K562 (cell line): Measurements from ENCODE around the gene FSTL4. TPM values are rescaled to one million over a fixed set of nuclear protein-coding genes. Genes with fewer than 3 reads are reported as not detected.

Experiments
- ATAC-seq: fragments of 200-7000 bp; cut with Tn5 transposase; 3 replicates; pipeline ENCODE4 v1.9.1; 2020; ENCODE audit warnings: moderate library complexity
- BruUV-seq: library from RNA; stranded (reverse); fragments of 400-500 nt; replicated peaks from 2 replicates; lab custom pipeline; 2021; lab: Mats Ljungman, UMichigan
- CTCF ChIA-PET: fragments of 300-600 bp; formaldehyde crosslinking; extraction: SDS; loops from one replicate; lab custom pipeline; 2021; ENCODE audit warnings: low intra/inter-chr PET ratio; lab: Yijun Ruan, JAX
- POLR2A ChIA-PET: fragments of 300-600, 350-650 bp; sonication (Branson Sonifier 250); formaldehyde crosslinking; extraction: SDS; loops from one replicate; lab custom pipeline; 2021; ENCODE audit warnings: antibody characterized with exemption, inconsistent platforms; lab: Yijun Ruan, JAX
- DNase-seq, 4 experiments: peaks; one replicate each; pipeline versions ENCODE4 v3.0.0 to v3.0.0-alpha.2; 2011 to 2018; ENCODE audit warnings: low spot score in 3 of 4, mixed read lengths in 3 of 4; ENCODE audit errors: extremely low read depth in 1 of 4
- FAIRE-seq: peaks from 2 replicates; lab custom pipeline; 2011; peaks lifted over from hg19 to GRCh38; lab: Jason Lieb, UNC
- H2AFZ ChIP-seq: 2 replicates; pipeline ENCODE4 v1.6.0; 2011; ENCODE audit warnings: low read depth, low read length, control low read depth, inconsistent platforms
- H3K27ac ChIP-seq: fragments of 200-600 bp; 3 replicates; pipeline ENCODE4 v1.8.0; 2011; ENCODE audit warnings: low read depth, mild to moderate bottlenecking, control low read depth, inconsistent platforms, low read length, moderate library complexity, mixed read lengths; ENCODE audit errors: extremely low read depth
- H3K27me3 ChIP-seq, 2 experiments: fragments of 300-600 bp in 1 of 2; 2 replicates in 1 of 2; 3 replicates in 1 of 2; pipeline versions ENCODE4 v1.6.0 to v1.8.0; 2011; ENCODE audit warnings: inconsistent platforms in 2 of 2, low read length in 2 of 2, mild to moderate bottlenecking in 1 of 2, mixed read lengths in 1 of 2, moderate library complexity in 1 of 2; ENCODE audit not compliant: control insufficient read depth in 2 of 2, insufficient read depth in 2 of 2
- H3K36me3 ChIP-seq: fragments of 300-600 bp; 3 replicates; pipeline ENCODE4 v1.8.0; 2011; ENCODE audit warnings: mild to moderate bottlenecking, low read length, inconsistent platforms; ENCODE audit not compliant: control insufficient read depth, insufficient read depth
- H3K4me1 ChIP-seq, 2 experiments: fragments of 200-600 bp in 1 of 2; replicated peaks in 1 of 2; 2 replicates in 1 of 2; 3 replicates in 1 of 2; pipeline versions ENCODE4 v1.5.1 to v1.8.0; 2011; ENCODE audit warnings: inconsistent platforms in 2 of 2, low read length in 2 of 2, mild to moderate bottlenecking in 1 of 2, mixed read lengths in 1 of 2, moderate library complexity in 1 of 2; ENCODE audit not compliant: control insufficient read depth in 2 of 2, insufficient read depth in 2 of 2
- H3K4me2 ChIP-seq: 2 replicates; pipeline ENCODE4 v1.6.1; 2011; ENCODE audit warnings: low read length, control low read depth, inconsistent platforms, mixed read lengths; ENCODE audit not compliant: insufficient read depth
- H3K4me3 ChIP-seq: fragments of 200-600 bp; sonication (generic), shearing (Covaris generic); 2 replicates; pipeline ENCODE4 v1.5.1; 2016; ENCODE audit warnings: control low read depth, inconsistent platforms
- H3K79me2 ChIP-seq: fragments of 200-600 bp; 3 replicates; pipeline ENCODE4 v1.8.0; 2011; ENCODE audit warnings: low read length, inconsistent platforms; ENCODE audit not compliant: control insufficient read depth, insufficient read depth
- H3K9ac ChIP-seq, 2 experiments: 2 replicates each; pipeline versions ENCODE4 v1.6.0 to v1.6.1; 2011; ENCODE audit warnings: low read depth in 2 of 2, low read length in 2 of 2, control low read depth in 1 of 2, inconsistent platforms in 1 of 2, mild to moderate bottlenecking in 1 of 2, mixed read lengths in 1 of 2; ENCODE audit not compliant: insufficient read depth in 1 of 2
- H3K9me1 ChIP-seq: one replicate; pipeline ENCODE4 v1.6.0; 2011; ENCODE audit warnings: inconsistent platforms, mild to moderate bottlenecking, low read length, moderate library complexity; ENCODE audit not compliant: control insufficient read depth, insufficient read depth
- H3K9me3 ChIP-seq: replicated peaks from 2 replicates; pipeline ENCODE4 v1.5.1; 2011; ENCODE audit warnings: low read depth, low read length, inconsistent platforms; ENCODE audit not compliant: control insufficient read depth, insufficient read depth
- H4K20me1 ChIP-seq: replicated peaks from 2 replicates; pipeline ENCODE4 v1.6.1; 2011; ENCODE audit warnings: low read length, inconsistent platforms, mixed read lengths; ENCODE audit not compliant: control insufficient read depth, insufficient read depth
- BDP1 ChIP-seq: IDR thresholded peaks from 3 replicates; pipeline ENCODE4 v1.6.1; 2011; ENCODE audit not compliant: insufficient read length, insufficient read depth
- BHLHE40 ChIP-seq: IDR thresholded peaks from 2 replicates; pipeline ENCODE4 v1.6.1; 2011; ENCODE audit warnings: low read length, improper control_type of control experiment
- EHMT2 ChIP-seq: fragments of 450-650 bp; IDR thresholded peaks from 2 replicates; pipeline ENCODE4 v1.6.1; 2018; ENCODE audit warnings: antibody characterized with exemption
- FOXA1 ChIP-seq: fragments of 450-650 bp; IDR thresholded peaks from 2 replicates; pipeline ENCODE4 v1.6.1; 2016; ENCODE audit warnings: mild to moderate bottlenecking, borderline replicate concordance
- GATAD2B ChIP-seq: fragments of 450-650 bp; IDR thresholded peaks from 2 replicates; pipeline ENCODE4 v1.6.1; 2017; ENCODE audit warnings: mild to moderate bottlenecking, borderline replicate concordance
- HDAC6 ChIP-seq: IDR thresholded peaks from 2 replicates; pipeline ENCODE4 v1.6.1; 2012; ENCODE audit warnings: low read depth, mild to moderate bottlenecking, control low read depth, inconsistent platforms, low read length, moderate library complexity
- HNRNPK ChIP-seq: fragments of 200-400 bp; formaldehyde crosslinking; IDR thresholded peaks from one replicate; pipeline ENCODE4 v1.6.1; 2018; ENCODE audit warnings: mild to moderate bottlenecking, low read depth, low read length; ENCODE audit not compliant: poor library complexity, severe bottlenecking
- PPARD ChIP-seq: fragments of 250-450 bp; sonication (Bioruptor Pico); IDR thresholded peaks from 2 replicates; pipeline ENCODE4 v1.8.0; 2022; ENCODE audit warnings: inconsistent platforms, mild to moderate bottlenecking, moderate library complexity
- RUNX1 ChIP-seq: sonication (generic); IDR thresholded peaks from 2 replicates; pipeline ENCODE4 v1.6.1; 2016; ENCODE audit warnings: antibody characterized with exemption, low read depth
- TBP ChIP-seq: optimal IDR thresholded peaks from 2 replicates; pipeline ENCODE3; 2011; ENCODE audit warnings: low read depth, low read length, improper control_type of control experiment
- TFE3 ChIP-seq: fragments of 450-650 bp; formaldehyde crosslinking; IDR thresholded peaks from 2 replicates; pipeline ENCODE4 v1.4.0; 2020; ENCODE audit warnings: mild to moderate bottlenecking, mixed read lengths
- ZNF121 ChIP-seq: sonication (generic); formaldehyde crosslinking; conservative IDR thresholded peaks from 2 replicates; pipeline ENCODE4 v1.8.0; 2022; ENCODE audit warnings: missing genetic modification reagents
- WGBS: fragments of 100-300 bp; shearing (Covaris generic); methylation state at CpG from one replicate; pipeline ENCODE4 v1.1.6; 2016; ENCODE audit warnings: low coverage, mixed read lengths; ENCODE audit not compliant: insufficient coverage; ENCODE audit errors: missing lambda C conversion rate; 5-methylcytosine and 5-hydroxymethylcytosine counted together
- in situ Hi-C: fragments of 300-500 bp; cut with MboI; formaldehyde crosslinking; loops from 4 replicates; pipeline ENCODE4 v1.15.0; 2018; ENCODE audit warnings: inconsistent platforms, mixed read lengths
- intact Hi-C: fragments of 100-400 bp; cut with micrococcal nuclease; formaldehyde crosslinking; loops from 2 replicates; pipeline ENCODE4 v1.14.2; 2022
- polyA plus RNA-seq, 8 experiments: library from polyadenylated mRNA; depleted of rRNA in 4 of 8; stranded (reverse) in 5 of 8; unstranded in 3 of 8; fragments of >200 nt; fragmentation: Nextera tagmentation in 2 of 8; fragmentation: Illumina TruSeq in 1 of 8; extraction: Ambion mirVana in 2 of 8; extraction: Trizol in 1 of 8; gene quantifications; 2 replicates each; pipeline versions ENCODE4 v1.2.1 to v1.2.3, GENCODE V29; 2011 to 2014; ENCODE audit warnings: inconsistent platforms in 1 of 8, missing spikeins in 1 of 8
- total RNA-seq, 7 experiments: library from RNA; depleted of rRNA in 6 of 7; stranded (reverse); fragments of >200 nt in 6 of 7; fragmentation: Illumina TruSeq in 2 of 7; extraction: Trizol in 2 of 7; gene quantifications; 2 replicates each; pipeline versions ENCODE4 v1.2.1 to v1.2.3, GENCODE V29; 2011 to 2021; ENCODE audit warnings: low replicate concordance in 1 of 7

FSTL4 gene
- total and polyA plus RNA-seq, 9 of the 15 experiments (the other 6 are each of a cell fraction or from before 2014, with no cell fraction given) = 0.08 to 0.18 (median 0.10) TPM; not detected in 5

- intact Hi-C loops = no loop called here
- Histone ChIP-seq H3K27me3 (peaks cover 9 to 37% of the 10 kb centered on the region in 2 experiments; a peak in 4 of 5 replicates), H3K36me3 (no peaks in the 10 kb centered on the region), H3K4me3 (no peak overlapping the region), H3K4me1 (0 out of 5 replicates have a peak, but pooled peaks cover 0 to 2% of the 10 kb centered on the region in 2 experiments), H3K9me3 (no peaks in the 10 kb centered on the region), H3K4me2 (no peak overlapping the region), H3K27ac (no peak overlapping the region), H3K9me1 (no peaks in the 10 kb centered on the region), H3K79me2 (no peaks in the 10 kb centered on the region), H3K9ac (no peak overlapping the region), H4K20me1 (no peaks in the 10 kb centered on the region), H2AFZ (no peak overlapping the region)
- no peak for DNase-seq
- POLR2A ChIA-PET = interaction anchor here (0.9 to 1.7 kb wide), 3 partner anchors 13 to 21 kb away, joined by 7 to 9 read pairs (median 7); no protein-coding TSS in a partner anchor
- TF ChIP-seq PPARD (CRISPR knock-in tag) = no peak
- TF ChIP-seq BDP1 = no peak
- no peak for TF ChIP-seq BHLHE40
- no peak for TF ChIP-seq HNRNPK
- TF ChIP-seq FOXA1 = no peak
- TF ChIP-seq RUNX1 = no peak
- TF ChIP-seq ZNF121 = no peak
- no peak for TF ChIP-seq HDAC6
- no peak for TF ChIP-seq EHMT2
- TF ChIP-seq GATAD2B = no peak
- no peak for TF ChIP-seq TBP
- TF ChIP-seq TFE3 (CRISPR knock-in tag) = no peak
- no peak for FAIRE-seq
- in situ Hi-C loops = no loop called here
- 26% methylated on average over 6 of the region's 6 CpGs for WGBS
- CTCF ChIA-PET = no interaction called here
- ATAC-seq = no peak
- BruUV-seq = no TSS peak
Observed at GRCh38 chr5:133222040-133222439, 390.3 kb downstream of the FSTL4 start.
